ENCODE results near the gene HLCS.

DNA sequence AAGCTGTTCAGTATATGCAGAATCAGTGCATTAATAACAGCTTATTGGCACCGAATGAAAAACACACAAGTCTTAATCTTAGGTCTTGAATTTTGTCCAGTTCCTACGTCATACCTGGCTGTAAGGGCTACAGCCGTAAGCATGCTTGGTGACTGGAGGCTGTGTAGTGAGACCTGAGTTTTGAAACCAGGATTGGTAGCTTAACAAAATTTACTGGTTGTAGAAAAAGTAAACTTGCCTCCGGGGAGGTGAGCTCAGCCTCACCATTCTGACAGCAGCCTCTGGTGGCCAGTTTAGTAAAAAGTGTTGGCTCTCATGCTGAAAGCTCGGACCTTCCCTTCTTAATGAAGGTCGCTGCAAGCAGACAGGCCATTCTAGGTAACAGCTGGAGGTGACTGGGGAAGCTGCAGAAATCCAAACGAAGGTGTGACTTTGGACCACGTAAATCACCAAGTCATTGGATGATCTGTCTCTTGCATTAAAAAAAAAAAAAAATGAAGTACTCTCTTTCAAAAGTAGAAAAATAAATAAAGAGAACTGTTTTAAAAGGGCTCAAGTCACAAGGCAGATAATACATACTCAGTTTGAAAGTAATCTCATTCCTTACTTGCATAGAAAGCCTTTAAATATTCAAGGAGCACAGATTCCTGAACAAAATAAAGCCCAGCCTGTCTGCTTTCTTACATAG, 48.9 kb downstream of the HLCS start:
- TF ChIP-seq, protein P1, sequence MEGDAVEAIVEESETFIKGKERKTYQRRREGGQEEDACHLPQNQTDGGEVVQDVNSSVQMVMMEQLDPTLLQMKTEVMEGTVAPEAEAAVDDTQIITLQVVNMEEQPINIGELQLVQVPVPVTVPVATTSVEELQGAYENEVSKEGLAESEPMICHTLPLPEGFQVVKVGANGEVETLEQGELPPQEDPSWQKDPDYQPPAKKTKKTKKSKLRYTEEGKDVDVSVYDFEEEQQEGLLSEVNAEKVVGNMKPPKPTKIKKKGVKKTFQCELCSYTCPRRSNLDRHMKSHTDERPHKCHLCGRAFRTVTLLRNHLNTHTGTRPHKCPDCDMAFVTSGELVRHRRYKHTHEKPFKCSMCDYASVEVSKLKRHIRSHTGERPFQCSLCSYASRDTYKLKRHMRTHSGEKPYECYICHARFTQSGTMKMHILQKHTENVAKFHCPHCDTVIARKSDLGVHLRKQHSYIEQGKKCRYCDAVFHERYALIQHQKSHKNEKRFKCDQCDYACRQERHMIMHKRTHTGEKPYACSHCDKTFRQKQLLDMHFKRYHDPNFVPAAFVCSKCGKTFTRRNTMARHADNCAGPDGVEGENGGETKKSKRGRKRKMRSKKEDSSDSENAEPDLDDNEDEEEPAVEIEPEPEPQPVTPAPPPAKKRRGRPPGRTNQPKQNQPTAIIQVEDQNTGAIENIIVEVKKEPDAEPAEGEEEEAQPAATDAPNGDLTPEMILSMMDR (IDR thresholded peaks at IDR 0.05) = peak; percentile 53 to 66 (median 58)
- TF ChIP-seq POLR2A (IDR thresholded peaks at IDR 0.05) = no peak

Data from right lobe of liver (tissue), 4 donors.